ENCODE measurements around the gene BAAT.

The BAAT gene

GRCh38 chr9:101317735-101318134 lies 67.1 kb downstream of the BAAT start:
- DNase-seq (ENCODE audit: low read depth, low spot score), result no peak

DNA sequence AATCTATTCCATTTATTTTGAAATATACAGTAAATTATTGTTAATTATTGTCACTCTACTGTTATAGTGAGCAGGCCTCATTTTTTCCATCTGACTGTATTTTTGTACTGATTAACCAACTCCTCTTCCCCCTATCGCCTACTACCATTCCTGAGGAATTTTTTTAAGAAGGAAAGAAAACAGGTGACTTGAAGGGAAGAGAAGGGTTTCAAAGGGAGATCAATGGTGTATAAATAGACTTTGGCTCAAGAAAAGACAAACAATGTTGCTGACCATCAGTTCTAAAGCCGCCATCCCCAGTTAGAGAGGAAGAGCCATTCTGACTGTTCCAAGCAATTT lies 69.7 kb downstream of the BAAT start:
- DNase-seq (ENCODE audit: low read depth, low spot score), result no peak

- DNase-seq (ENCODE audit: low read depth, low spot score), result no peak
Observed at GRCh38 chr9:101312661-101313060, 72.1 kb downstream of the BAAT start.

DNA sequence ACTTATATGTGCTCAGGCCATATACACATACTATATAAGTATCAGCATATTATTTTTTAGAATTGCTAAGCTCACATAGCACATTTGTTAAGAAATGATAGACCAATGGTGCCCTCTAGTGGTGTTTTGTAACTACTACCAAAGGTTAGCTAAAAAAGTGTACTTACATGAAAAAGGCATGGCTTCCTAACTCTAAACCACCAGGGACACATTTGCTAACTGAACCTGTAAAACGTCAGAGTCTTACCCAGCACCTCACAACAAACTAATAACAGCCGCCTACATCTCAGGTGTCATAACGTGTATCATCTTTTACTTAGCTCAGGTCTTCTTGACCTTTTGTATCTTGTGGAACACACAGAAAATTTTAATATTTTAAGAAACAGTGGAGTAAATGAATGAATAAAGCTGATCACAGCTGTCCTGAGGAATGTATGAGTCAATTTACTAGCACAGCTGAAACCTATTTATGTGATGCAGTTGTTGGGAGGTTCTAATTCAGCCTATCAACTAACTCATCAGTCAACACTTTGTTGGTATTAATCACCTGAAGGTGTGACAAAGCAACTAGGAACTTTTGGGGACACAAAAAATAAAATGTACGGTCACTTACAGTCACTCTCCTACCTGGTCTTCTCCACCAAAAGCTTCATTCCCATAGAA lies 72.9 kb downstream of the BAAT start:
- DNase-seq (ENCODE audit: low read depth, low spot score), result no peak

GRCh38 chr9:101311191-101311590 lies 73.6 kb downstream of the BAAT start:
- DNase-seq (ENCODE audit: low read depth, low spot score), result no peak

Data from activated CD4-positive, CD25-positive, alpha-beta regulatory T cell treated with anti-CD3 and anti-CD28 coated beads, Interleukin-2, amount 50 U/mL, for 16 hours (primary cell).